HL-60 (cell line): ENCODE data around the gene ABCB10.

Experiments used
- GABPA ChIP-seq: IDR thresholded peaks from 2 replicates; pipeline ENCODE4 v1.6.1; 2012; ENCODE audit warnings: low read depth
- POLR2AphosphoS5 ChIP-seq: IDR thresholded peaks from 2 replicates; pipeline ENCODE4 v1.6.1; 2012; ENCODE audit warnings: low read depth
- SPI1 ChIP-seq: IDR thresholded peaks from 2 replicates; pipeline ENCODE4 v1.6.1; 2012; ENCODE audit warnings: low read depth, mild to moderate bottlenecking, borderline replicate concordance
- TF ChIP-seq, protein P1 (sequence below): IDR thresholded peaks from one replicate; pipeline ENCODE4 v1.5.1; 2011; ENCODE audit warnings: low read length, control low read depth, inconsistent platforms; ENCODE audit not compliant: insufficient read depth
- TF ChIP-seq, protein P2 (sequence below): IDR thresholded peaks from 2 replicates; pipeline ENCODE4 v1.6.1; 2012; ENCODE audit warnings: low read depth; ENCODE audit not compliant: insufficient replicate concordance

DNA sequence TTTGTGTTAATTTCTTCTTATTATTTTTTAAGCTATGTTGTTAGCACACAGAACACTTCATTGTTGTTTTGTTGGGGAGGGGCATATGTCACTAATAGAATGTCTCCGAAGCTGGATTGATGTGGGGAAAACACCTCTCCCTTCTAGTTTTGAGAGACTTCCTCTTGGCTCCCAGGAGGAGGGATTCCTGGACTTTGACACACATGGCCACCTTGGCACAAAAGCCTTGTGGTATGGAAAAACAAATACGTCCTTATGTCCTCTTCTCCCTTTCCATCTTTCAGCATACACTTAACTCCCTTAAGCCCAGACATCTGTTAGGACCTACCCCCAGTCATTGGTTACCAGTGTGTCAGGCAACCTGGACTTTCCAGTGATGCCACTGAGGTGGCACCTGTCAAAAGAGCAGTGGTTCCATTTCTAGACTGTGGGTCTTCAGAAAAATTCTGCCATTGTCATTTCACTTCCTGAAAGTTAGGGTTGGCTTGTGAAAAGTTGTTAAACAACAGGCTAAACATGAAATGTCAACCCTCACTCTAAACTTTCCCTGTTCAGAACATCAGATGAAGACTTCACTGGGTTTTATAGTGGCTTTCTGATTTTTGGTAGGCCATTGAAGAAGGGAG is 12.5 kb upstream of the ABCB10 start:
- TF ChIP-seq, protein P1, sequence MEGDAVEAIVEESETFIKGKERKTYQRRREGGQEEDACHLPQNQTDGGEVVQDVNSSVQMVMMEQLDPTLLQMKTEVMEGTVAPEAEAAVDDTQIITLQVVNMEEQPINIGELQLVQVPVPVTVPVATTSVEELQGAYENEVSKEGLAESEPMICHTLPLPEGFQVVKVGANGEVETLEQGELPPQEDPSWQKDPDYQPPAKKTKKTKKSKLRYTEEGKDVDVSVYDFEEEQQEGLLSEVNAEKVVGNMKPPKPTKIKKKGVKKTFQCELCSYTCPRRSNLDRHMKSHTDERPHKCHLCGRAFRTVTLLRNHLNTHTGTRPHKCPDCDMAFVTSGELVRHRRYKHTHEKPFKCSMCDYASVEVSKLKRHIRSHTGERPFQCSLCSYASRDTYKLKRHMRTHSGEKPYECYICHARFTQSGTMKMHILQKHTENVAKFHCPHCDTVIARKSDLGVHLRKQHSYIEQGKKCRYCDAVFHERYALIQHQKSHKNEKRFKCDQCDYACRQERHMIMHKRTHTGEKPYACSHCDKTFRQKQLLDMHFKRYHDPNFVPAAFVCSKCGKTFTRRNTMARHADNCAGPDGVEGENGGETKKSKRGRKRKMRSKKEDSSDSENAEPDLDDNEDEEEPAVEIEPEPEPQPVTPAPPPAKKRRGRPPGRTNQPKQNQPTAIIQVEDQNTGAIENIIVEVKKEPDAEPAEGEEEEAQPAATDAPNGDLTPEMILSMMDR: no peak
- TF ChIP-seq, protein P2, sequence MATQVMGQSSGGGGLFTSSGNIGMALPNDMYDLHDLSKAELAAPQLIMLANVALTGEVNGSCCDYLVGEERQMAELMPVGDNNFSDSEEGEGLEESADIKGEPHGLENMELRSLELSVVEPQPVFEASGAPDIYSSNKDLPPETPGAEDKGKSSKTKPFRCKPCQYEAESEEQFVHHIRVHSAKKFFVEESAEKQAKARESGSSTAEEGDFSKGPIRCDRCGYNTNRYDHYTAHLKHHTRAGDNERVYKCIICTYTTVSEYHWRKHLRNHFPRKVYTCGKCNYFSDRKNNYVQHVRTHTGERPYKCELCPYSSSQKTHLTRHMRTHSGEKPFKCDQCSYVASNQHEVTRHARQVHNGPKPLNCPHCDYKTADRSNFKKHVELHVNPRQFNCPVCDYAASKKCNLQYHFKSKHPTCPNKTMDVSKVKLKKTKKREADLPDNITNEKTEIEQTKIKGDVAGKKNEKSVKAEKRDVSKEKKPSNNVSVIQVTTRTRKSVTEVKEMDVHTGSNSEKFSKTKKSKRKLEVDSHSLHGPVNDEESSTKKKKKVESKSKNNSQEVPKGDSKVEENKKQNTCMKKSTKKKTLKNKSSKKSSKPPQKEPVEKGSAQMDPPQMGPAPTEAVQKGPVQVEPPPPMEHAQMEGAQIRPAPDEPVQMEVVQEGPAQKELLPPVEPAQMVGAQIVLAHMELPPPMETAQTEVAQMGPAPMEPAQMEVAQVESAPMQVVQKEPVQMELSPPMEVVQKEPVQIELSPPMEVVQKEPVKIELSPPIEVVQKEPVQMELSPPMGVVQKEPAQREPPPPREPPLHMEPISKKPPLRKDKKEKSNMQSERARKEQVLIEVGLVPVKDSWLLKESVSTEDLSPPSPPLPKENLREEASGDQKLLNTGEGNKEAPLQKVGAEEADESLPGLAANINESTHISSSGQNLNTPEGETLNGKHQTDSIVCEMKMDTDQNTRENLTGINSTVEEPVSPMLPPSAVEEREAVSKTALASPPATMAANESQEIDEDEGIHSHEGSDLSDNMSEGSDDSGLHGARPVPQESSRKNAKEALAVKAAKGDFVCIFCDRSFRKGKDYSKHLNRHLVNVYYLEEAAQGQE: no peak
- TF ChIP-seq POLR2AphosphoS5 (no peak), SPI1 (no peak), GABPA (no peak)
